Measurements from ENCODE around the gene WWC1. TPM values are rescaled to one million over a fixed set of nuclear protein-coding genes. Genes with fewer than 3 reads are reported as not detected.

The WWC1 gene
- total and polyA plus RNA-seq, 2 experiments from 2014 or later, result 27.6 to 27.8 TPM

- H2AFZ ChIP-seq, result no peak overlapping the region
- no peaks in the 10 kb centered on the region for H3K79me2 ChIP-seq
- no peaks in the 10 kb centered on the region for H3K4me1 ChIP-seq (ENCODE audit: insufficient read depth)
- no peaks in the 10 kb centered on the region for H3K9me2 ChIP-seq (replicated peaks; ENCODE audit: insufficient read depth)
- H3K27me3 ChIP-seq, result no peaks in the 10 kb centered on the region
- H3K27ac ChIP-seq, result no peak overlapping the region
- no peak overlapping the region for H3K4me3 ChIP-seq
- no peaks in the 10 kb centered on the region for H4K20me1 ChIP-seq (ENCODE audit: insufficient read depth, poor library complexity, severe bottlenecking)
- no peak for TF ChIP-seq EZH2 (IDR thresholded peaks at IDR 0.05; ENCODE audit: borderline replicate concordance)
- TF ChIP-seq, protein P1, sequence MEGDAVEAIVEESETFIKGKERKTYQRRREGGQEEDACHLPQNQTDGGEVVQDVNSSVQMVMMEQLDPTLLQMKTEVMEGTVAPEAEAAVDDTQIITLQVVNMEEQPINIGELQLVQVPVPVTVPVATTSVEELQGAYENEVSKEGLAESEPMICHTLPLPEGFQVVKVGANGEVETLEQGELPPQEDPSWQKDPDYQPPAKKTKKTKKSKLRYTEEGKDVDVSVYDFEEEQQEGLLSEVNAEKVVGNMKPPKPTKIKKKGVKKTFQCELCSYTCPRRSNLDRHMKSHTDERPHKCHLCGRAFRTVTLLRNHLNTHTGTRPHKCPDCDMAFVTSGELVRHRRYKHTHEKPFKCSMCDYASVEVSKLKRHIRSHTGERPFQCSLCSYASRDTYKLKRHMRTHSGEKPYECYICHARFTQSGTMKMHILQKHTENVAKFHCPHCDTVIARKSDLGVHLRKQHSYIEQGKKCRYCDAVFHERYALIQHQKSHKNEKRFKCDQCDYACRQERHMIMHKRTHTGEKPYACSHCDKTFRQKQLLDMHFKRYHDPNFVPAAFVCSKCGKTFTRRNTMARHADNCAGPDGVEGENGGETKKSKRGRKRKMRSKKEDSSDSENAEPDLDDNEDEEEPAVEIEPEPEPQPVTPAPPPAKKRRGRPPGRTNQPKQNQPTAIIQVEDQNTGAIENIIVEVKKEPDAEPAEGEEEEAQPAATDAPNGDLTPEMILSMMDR (IDR thresholded peaks at IDR 0.05; ENCODE audit: poor library complexity), result no peak
- no peak for TF ChIP-seq EZH2phosphoT487 (IDR thresholded peaks at IDR 0.05; ENCODE audit: low read depth, severe bottlenecking, unreplicated experiment)
- 81% methylated on average over 7 of the region's 7 CpGs for WGBS (ENCODE audit: low lambda C conversion rate, missing lambda C conversion rate)
- no peak for DNase-seq (ENCODE audit: low spot score)
- no peaks in the 10 kb centered on the region for H3K9me3 ChIP-seq (ENCODE audit: low read depth)
- no peak overlapping the region for H3K4me2 ChIP-seq
- H3K36me3 ChIP-seq (replicated peaks; ENCODE audit: insufficient read depth, low read depth), result no peaks in the 10 kb centered on the region
These were observed 40.2 kb upstream of the WWC1 start for GRCh38 chr5:168251259-168251658.

- no peak for DNase-seq (ENCODE audit: low spot score)
- Histone ChIP-seq H3K4me1 (ENCODE audit: insufficient read depth) (no peaks in the 10 kb centered on the region), H3K9me2 (replicated peaks; ENCODE audit: insufficient read depth) (no peaks in the 10 kb centered on the region), H3K79me2 (no peaks in the 10 kb centered on the region), H2AFZ (no peak overlapping the region), H3K36me3 (replicated peaks; ENCODE audit: insufficient read depth, low read depth) (no peaks in the 10 kb centered on the region), H3K9me3 (ENCODE audit: low read depth) (no peaks in the 10 kb centered on the region), H3K27ac (no peak overlapping the region), H3K27me3 (no peaks in the 10 kb centered on the region), H3K4me2 (no peak overlapping the region), H3K4me3 (no peak overlapping the region), H4K20me1 (ENCODE audit: insufficient read depth, poor library complexity, severe bottlenecking) (no peaks in the 10 kb centered on the region)
- 86% methylated on average over 9 of the region's 9 CpGs for WGBS (ENCODE audit: low lambda C conversion rate, missing lambda C conversion rate)
- no peak for TF ChIP-seq EZH2 (IDR thresholded peaks at IDR 0.05; ENCODE audit: borderline replicate concordance)
These were observed 37.3 kb upstream of the WWC1 start for GRCh38 chr5:168254013-168254693.

- WGBS (ENCODE audit: low lambda C conversion rate, missing lambda C conversion rate), result 46% methylated on average over 15 of the region's 15 CpGs
- Histone ChIP-seq H3K4me3 (no peak overlapping the region), H3K4me2 (peak overlapping the region; percentile 40), H3K36me3 (replicated peaks; ENCODE audit: insufficient read depth, low read depth) (no peaks in the 10 kb centered on the region), H3K27me3 (no peaks in the 10 kb centered on the region), H2AFZ (no peak overlapping the region), H4K20me1 (ENCODE audit: insufficient read depth, poor library complexity, severe bottlenecking) (no peaks in the 10 kb centered on the region), H3K9me2 (replicated peaks; ENCODE audit: insufficient read depth) (no peaks in the 10 kb centered on the region), H3K9me3 (ENCODE audit: low read depth) (no peaks in the 10 kb centered on the region), H3K27ac (no peak overlapping the region), H3K4me1 (ENCODE audit: insufficient read depth) (peaks cover 6% of the 10 kb centered on the region), H3K79me2 (no peaks in the 10 kb centered on the region)
- DNase-seq (ENCODE audit: low spot score), result peak; percentile 24
- TF ChIP-seq EZH2 (IDR thresholded peaks at IDR 0.05; ENCODE audit: borderline replicate concordance), result no peak
- no peak for TF ChIP-seq EZH2phosphoT487 (IDR thresholded peaks at IDR 0.05; ENCODE audit: low read depth, severe bottlenecking, unreplicated experiment)
- TF ChIP-seq, protein P1 (IDR thresholded peaks at IDR 0.05; ENCODE audit: poor library complexity), result no peak
These were observed 30.9 kb upstream of the WWC1 start for GRCh38 chr5:168260353-168261226.

DNA sequence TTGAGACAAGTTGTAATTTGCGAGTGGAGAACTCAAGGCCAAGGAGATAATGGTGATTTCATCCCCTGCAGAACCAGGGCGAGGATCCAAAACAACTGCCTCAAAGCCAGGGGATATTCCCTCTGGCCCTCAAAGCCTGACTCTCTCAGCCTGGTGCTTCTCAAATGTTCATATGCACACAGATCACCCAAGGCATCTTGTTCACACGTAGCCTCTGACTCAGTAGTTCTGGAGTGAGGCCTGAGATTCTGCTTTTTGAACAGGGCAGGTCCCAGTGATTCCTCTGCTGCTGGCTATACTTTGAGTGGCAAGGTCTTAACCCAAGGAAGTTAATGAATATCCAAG, 30.2 kb upstream of the WWC1 start:
- no peak overlapping the region for H3K27ac ChIP-seq
- DNase-seq (ENCODE audit: low spot score), result no peak
- H3K36me3 ChIP-seq (replicated peaks; ENCODE audit: insufficient read depth, low read depth), result no peaks in the 10 kb centered on the region
- TF ChIP-seq EZH2 (IDR thresholded peaks at IDR 0.05; ENCODE audit: borderline replicate concordance), result no peak
- TF ChIP-seq, protein P1 (IDR thresholded peaks at IDR 0.05; ENCODE audit: poor library complexity), result no peak
- no peak for TF ChIP-seq EZH2phosphoT487 (IDR thresholded peaks at IDR 0.05; ENCODE audit: low read depth, severe bottlenecking, unreplicated experiment)
- H3K79me2 ChIP-seq, result no peaks in the 10 kb centered on the region
- no peak overlapping the region for H2AFZ ChIP-seq
- H3K9me3 ChIP-seq (ENCODE audit: low read depth), result no peaks in the 10 kb centered on the region
- H3K27me3 ChIP-seq, result no peaks in the 10 kb centered on the region
- peaks cover 6% of the 10 kb centered on the region for H3K4me1 ChIP-seq (ENCODE audit: insufficient read depth)
- H3K9me2 ChIP-seq (replicated peaks; ENCODE audit: insufficient read depth), result no peaks in the 10 kb centered on the region
- 40% methylated on average over 3 of the region's 3 CpGs for WGBS (ENCODE audit: low lambda C conversion rate, missing lambda C conversion rate)
- no peaks in the 10 kb centered on the region for H4K20me1 ChIP-seq (ENCODE audit: insufficient read depth, poor library complexity, severe bottlenecking)
- H3K4me3 ChIP-seq, result no peak overlapping the region
- peak overlapping the region; percentile 40 for H3K4me2 ChIP-seq
